ENCODE measurements around the gene IDH3G.
"Not testable (repeated sequence)": the region's sequence is repeated elsewhere in the genome, so short reads cannot be mapped to it uniquely, and the experiment has no call there.

Gene IDH3G

DNA sequence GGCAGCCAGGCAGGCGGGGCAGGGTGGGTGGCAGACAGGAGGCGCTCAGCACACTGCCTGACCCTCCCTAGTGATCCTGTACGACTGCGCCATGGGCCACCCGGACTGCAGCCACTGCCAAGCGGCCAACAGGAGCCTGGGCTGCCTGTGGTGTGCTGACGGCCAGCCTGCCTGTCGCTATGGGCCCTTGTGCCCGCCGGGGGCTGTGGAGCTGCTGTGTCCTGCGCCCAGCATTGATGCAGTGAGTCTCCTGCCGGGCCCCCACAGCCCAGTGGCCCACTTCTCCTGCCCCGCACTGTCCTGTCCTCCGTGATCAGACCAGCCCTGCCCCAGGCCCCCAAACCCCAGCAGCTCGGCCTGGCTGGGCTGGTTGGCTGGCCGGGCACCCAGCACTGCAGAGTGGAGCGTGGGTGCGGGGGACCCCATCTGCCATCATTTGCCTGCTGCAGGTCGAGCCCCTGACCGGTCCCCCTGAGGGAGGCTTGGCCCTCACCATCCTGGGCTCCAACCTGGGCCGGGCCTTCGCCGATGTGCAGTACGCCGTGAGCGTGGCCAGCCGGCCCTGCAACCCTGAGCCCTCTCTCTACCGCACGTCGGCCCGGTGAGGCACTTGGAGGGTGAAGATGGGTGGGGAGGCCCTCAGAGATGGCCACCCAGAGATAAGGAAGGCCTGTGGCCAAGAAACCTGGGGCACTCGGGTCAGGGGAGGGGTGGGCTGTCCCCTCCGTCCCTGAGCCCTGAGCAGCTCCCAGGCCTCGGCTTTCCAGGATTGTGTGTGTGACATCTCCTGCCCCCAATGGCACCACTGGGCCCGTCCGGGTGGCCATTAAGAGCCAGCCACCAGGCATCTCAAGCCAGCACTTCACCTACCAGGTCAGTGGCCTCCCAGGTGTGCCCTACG is 22.5 kb downstream of the IDH3G start:
- no peak for DNase-seq

GRCh38 chrX:153770601-153771414 is 23.4 kb downstream of the IDH3G start:
- DNase-seq: no peak

GRCh38 chrX:153769865-153770600 is 24.1 kb downstream of the IDH3G start:
- DNase-seq: no peak

DNA sequence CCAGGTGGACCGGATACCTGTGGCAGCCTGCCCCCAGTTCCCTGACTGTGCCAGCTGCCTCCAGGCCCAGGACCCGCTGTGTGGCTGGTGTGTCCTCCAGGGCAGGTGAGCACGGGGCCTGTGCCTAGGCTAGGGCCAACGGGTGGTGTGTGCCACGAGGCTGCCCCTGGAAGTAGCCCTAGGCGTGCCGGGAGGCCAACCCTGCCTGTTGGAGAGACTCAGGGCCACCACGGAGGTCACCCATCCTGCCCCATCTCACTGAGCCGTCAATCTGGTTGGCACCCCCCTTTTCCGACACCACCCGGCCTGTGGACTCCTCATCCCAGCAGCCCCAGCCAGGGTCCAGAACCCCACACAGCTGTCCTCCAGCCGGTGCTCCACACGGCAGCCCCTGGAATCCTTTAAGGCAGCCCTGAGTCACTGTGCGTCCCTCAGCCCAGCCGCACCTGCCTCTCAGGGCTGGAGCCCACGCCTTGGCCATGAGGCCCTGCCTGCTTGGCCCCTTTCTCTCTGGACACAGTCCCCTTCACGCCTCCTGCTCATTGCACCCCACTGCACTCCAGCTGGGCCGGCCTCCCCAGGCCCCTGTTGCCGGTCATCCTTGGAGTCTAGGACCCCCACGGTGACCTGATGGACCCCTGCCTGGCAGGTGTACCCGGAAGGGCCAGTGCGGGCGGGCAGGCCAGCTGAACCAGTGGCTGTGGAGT is 24.9 kb downstream of the IDH3G start:
- DNase-seq: no peak

DNA sequence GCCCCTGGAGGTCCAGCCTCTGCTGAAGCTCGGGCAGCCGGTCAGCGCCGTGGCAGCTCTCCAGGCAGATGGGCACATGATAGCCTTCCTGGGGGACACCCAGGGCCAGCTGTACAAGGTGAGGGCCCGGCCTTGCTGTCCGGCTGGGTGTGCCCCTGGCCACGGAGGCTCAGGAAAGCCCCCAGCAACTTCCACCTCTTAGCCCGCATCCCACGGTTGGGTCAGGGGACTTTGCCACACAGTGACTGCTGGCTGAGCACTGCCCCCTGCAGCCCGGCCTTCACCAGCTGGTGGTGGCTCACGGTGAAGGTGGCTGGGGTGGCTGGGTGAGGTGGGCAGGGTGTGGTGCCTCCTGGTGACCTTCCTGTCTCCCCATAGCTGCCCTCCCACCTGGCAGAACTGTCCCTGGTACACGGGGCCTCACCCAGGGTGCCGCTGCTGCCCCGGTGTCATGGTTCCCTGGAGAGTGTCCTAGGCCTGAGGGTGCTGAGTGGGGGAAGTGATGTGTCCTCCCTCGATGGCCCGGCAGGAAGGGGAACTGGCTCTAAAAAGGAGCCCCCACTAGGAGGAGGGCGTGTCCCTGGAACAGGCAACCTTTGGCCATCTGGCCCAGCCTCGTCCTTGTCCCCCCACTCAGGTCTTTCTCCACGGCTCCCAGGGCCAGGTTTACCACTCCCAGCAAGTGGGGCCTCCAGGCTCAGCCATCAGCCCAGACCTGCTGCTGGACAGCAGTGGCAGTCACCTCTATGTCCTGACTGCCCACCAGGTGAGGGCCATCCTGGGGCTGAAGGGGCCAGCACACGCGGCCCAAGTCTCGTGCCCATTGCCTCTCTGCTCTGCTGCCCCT is 25.6 kb downstream of the IDH3G start:
- DNase-seq: no peak

DNA sequence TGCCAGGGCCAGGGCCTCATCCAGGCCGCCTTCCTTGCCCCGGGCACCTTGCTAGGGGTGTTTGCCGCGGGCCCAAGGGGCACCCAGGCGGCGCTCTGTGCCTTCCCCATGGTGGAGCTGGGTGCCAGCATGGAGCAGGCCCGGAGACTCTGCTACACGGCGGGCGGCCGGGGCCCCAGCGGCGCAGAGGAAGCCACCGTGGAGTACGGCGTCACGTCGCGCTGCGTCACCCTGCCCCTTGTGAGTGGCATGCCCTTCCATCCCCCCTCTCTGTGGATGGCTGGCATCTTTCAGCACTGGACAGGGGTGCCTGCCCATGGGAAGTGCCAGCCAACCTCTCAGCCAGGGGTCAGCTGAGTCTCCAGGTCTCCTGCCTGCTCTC is 26.5 kb downstream of the IDH3G start:
- no peak for DNase-seq

DNA sequence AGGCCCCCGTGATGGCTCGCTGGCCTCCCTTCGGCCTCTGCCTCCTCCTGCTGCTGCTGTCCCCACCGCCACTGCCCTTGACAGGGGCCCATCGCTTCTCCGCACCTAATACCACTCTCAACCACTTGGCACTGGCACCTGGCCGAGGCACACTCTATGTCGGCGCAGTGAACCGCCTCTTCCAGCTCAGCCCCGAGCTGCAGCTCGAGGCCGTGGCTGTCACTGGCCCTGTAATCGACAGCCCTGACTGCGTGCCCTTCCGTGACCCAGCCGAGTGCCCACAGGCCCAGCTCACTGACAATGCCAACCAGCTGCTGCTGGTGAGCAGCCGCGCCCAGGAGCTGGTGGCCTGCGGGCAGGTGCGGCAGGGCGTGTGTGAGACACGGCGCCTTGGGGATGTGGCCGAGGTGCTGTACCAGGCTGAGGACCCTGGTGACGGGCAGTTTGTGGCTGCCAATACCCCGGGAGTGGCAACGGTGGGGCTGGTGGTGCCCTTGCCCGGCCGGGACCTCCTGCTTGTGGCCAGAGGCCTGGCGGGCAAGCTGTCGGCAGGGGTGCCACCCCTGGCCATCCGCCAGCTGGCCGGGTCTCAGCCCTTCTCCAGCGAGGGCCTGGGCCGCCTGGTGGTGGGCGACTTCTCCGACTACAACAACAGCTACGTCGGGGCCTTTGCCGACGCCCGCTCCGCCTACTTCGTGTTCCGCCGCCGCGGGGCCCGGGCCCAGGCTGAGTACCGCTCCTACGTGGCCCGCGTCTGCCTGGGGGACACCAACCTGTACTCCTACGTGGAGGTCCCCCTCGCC is 27.1 kb downstream of the IDH3G start:
- no peak for DNase-seq

GRCh38 chrX:153766098-153766817 is 27.9 kb downstream of the IDH3G start:
- DNase-seq: no peak

- DNase-seq: no peak
These were observed 28.8 kb downstream of the IDH3G start for GRCh38 chrX:153765138-153766079.

DNA sequence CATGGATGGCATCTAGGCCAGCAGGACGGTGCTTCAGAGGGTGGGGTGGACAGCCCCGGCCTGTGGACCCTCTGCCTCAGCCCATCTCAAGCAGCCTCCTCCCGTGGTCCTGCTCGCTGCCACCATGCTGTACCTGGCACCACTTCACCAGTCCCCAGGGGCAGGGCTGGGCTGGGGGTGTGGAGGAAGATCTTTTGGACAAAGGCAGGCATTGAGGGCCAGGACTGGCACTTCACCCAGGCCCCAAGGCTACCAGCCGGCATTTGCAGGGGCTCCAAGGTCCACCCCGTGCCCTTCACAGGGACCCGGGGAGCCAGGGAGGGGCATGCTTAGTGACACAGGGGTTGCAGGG is 29.4 kb downstream of the IDH3G start:
- DNase-seq: no peak

GRCh38 chrX:153763989-153764755 is 30.0 kb downstream of the IDH3G start, which contains the start of gene PLXNB3:
TSS of gene PLXNB3 (plus strand) at chrX:153764249. CDS start at chrX:153765536, 1,287 bp downstream.
- peak; percentile 31 for DNase-seq

DNA sequence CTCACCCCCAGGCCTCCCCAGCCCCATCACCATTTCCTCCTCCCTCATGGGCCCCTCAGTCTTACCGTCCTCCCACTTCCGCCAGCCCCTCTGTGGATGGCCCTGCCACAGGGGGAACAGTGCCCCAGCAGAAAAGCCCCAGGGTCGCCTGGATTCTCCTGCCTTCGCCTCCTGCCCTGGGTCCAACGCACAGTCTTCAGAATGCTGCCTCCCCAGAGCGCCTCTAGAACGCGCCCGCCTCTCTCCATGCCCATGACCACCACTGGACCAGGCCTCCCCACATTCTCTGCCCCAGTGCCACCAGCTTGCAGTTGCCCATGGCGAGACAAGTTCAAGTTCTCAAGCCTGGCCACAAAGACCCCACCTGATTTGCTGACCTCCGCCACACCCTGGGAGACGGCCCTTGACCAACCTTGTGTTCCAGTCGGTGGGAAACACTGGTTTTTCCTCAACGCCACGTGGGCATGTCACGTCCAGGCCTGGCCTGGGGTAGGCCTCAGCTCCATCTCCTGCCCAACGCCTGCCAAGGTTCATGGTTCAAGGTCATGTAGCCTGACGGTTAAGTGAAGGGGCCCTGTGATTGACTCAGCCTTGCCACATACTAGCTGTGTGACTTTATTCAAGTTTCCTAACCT is 30.8 kb downstream of the IDH3G start:
- DNase-seq: no peak

DNA sequence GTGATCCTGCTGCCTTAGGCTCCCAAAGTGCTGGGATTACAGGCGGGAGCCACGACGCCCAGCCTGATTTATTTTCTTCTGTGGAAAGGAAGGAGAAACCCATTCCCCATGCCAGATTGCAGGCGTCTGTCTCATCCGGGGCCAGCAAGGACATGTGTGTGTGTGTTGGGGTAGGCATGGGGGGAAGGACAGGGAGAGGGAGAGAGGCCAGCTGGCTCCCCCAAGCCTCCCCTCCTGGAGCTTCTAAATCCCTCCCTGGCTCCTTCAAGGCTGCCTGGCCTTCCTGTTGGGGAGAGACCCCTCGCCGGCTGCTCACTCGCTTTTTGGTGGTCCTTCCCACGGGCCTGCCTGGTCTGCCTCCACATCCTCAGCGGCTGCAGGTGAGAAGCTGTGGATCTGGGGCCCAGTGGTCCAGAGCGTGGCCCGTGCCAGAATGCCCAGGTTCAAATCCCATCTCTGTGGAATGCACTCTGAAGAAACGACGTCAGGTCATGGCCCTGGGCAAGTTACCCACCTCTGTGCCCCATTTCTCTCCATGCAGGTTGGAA is 31.5 kb downstream of the IDH3G start:
- no peak for DNase-seq

DNA sequence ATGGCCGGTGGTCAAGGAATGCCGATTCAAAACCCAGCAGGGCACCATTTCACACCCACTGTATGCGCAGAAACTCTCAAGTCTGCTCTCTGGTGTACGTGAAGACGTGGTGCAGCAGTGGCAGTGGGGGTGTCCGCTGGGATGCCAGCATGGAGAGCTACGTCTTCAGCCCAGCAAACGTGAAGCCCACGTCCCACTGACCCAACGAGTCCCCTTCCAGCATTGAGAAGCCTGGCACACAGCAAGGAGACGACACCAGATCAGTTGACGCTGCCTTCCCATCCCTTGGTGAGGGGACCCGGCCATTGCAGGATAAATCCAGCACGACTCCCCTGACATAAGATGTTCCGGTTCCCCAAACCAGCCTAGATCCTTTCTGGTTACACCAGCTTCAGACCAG is 32.3 kb downstream of the IDH3G start:
- no peak for DNase-seq

DNA sequence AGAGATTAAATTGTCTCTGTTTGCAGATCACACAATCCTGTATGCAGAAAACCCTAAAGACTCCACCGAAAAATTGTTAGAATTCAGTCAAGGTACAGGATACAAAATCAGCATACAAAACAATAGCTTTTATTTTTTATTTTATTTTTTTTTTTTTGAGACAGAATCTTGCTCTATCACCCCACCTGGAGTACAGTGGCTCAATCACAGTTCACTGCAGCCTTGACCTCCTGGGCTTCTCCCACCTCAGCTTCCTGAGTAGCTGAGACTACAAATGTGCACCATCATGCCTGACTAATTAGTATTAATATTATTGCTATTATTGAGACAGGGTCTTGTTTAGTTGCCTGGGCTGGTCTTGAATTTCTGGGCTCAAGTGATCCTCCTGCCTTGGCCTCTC is 39.0 kb downstream of the IDH3G start:
- DNase-seq: no peak

DNA sequence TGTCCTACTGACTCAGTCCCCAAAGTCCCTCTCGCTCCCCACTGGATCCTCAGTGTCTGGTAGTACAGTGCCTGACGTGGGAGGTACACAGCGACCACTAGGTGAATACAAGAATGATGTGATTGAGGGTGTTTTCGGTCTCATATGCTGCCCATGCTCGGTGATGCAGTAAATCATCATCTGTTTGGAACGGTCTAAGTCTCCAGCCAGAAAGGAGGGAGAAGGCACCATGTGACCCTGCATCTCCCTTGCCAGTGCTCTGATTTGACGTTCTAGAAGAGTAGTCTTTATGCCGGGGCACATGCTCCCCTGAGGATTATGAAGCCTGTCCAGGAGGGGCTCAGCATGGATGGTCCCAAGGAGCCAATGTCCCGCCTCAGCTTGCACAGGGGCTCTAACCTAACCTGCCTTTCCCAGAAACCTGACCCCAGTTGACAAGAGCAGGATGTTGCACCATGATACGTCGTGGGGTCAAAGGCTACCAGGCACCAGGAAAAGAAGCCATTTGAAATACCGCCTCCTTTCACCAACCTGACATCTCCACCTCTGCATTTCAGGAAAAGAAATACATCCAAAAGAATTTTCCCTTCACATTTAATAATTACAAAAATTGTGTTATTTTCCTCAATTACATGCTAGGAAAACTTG is 43.9 kb downstream of the IDH3G start:
- DNase-seq: no peak

DNA sequence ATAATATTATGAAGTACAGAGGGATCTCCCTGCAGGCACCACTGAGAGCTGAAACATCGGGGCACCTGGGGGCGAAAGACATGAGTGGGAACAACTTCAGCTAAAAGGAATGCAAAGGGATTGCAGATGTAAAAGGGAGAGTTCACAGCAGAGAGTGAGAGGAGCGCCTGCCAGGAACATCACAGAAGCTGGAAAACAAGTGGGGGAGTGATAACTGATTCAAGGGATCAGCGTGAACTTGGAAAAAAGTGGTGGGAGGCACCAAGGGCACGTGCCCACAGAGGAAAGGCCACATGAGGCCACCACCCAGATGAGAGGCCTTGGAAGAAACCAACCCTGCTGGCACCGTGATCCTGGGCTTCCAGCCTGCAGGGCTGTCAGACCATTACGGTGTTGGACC is 45.2 kb downstream of the IDH3G start:
- DNase-seq: not testable (repeated sequence)
